Measurements from ENCODE around the gene NME7.

- TF ChIP-seq CTCF (IDR thresholded peaks at IDR 0.05 in 4 of 5, conservative IDR thresholded peaks at IDR 0.05 in 1 of 5), result no peak
- TF ChIP-seq POLR2A (IDR thresholded peaks at IDR 0.05), result no peak
These were observed 244.6 kb downstream of the NME7 start for GRCh38 chr1:169122976-169123375.

Measured in gastrocnemius medialis (tissue), 4 donors.